Sigmoid colon (tissue), 7 donors: ENCODE data around the gene VPS35L. TPM values are rescaled to one million over a fixed set of nuclear protein-coding genes. Genes with fewer than 3 reads are reported as not detected.
"Not testable (repeated sequence)": the region's sequence is repeated elsewhere in the genome, so short reads cannot be mapped to it uniquely, and the experiment has no call there.

Experiments
- DNase-seq: peaks from one replicate; pipeline ENCODE4 v3.0.0-alpha.2; 2019
- H3K27ac ChIP-seq, 4 donors: fragments of 200-600 bp; sonication (generic); one replicate each; pipeline ENCODE4 v1.5.1; 2016 to 2019; ENCODE audit warnings: mild to moderate bottlenecking in 1 of 4
- H3K27me3 ChIP-seq, 3 donors: fragments of 200-600 bp; sonication (generic); one replicate each; pipeline ENCODE4 v1.5.1; 2019; ENCODE audit warnings: mild to moderate bottlenecking in 1 of 3
- H3K36me3 ChIP-seq, 4 donors: fragments of 200-600 bp; sonication (generic); one replicate each; pipeline ENCODE4 v1.5.1; 2016 to 2019
- H3K4me1 ChIP-seq, 4 donors: fragments of 200-600 bp; sonication (generic); one replicate each; pipeline ENCODE4 v1.5.1; 2017 to 2019
- H3K4me3 ChIP-seq, 4 donors: fragments of 200-600 bp; sonication (generic); one replicate each; pipeline ENCODE4 v1.5.1; 2017 to 2019; ENCODE audit warnings: mild to moderate bottlenecking in 2 of 4, moderate library complexity in 1 of 4
- H3K9me3 ChIP-seq, 4 donors: fragments of 200-600 bp in 3 of 4; sonication (generic) in 3 of 4; one replicate each; pipeline versions ENCODE4 v1.5.1 to v1.6.1; 2013 to 2019
- EP300 ChIP-seq, 4 donors: sonication (generic); formaldehyde crosslinking; IDR thresholded peaks; one replicate each; pipeline ENCODE4 v1.6.1; 2017; ENCODE audit warnings: antibody characterized with exemption in 4 of 4
- POLR2A ChIP-seq, 2 donors: fragments of 450-650 bp; IDR thresholded peaks; one replicate each; pipeline ENCODE4 v1.6.1; 2016; ENCODE audit warnings: antibody characterized with exemption in 2 of 2, mild to moderate bottlenecking in 2 of 2, moderate library complexity in 2 of 2
- POLR2AphosphoS5 ChIP-seq, 4 donors: sonication (generic); formaldehyde crosslinking; IDR thresholded peaks; one replicate each; pipeline ENCODE4 v1.6.1; 2017; ENCODE audit warnings: antibody characterized with exemption in 4 of 4
- WGBS, 2 donors: extraction: QIAGEN DNeasy Blood & Tissue Kit; methylation state at CpG; one replicate each; pipeline ENCODE4 v1.1.7; 2013; 5-methylcytosine and 5-hydroxymethylcytosine counted together
- intact Hi-C: fragments of 100-400 bp; cut with DNase I; formaldehyde crosslinking; loops from one replicate; pipeline ENCODE4 v1.15.1; 2023
- polyA plus RNA-seq, 3 donors: library from polyadenylated mRNA; stranded (reverse); fragments of 200-250 nt; gene quantifications; one replicate each; pipeline ENCODE4 v1.2.3, GENCODE V29; 2013
- total RNA-seq, 4 donors: library from RNA; depleted of rRNA; stranded (reverse); fragments of >200 nt; gene quantifications; one replicate each; pipeline ENCODE4 v1.1.0, GENCODE V29; 2016
- TF ChIP-seq, protein P1 (sequence below), 4 experiments: fragments of 450-650 bp in 3 of 4; fragments of 200-600 bp in 1 of 4; IDR thresholded peaks; one replicate each; pipeline ENCODE4 v1.5.1; 2016 to 2019; ENCODE audit warnings: antibody characterized with exemption in 4 of 4, mild to moderate bottlenecking in 3 of 4, moderate library complexity in 2 of 4
- donor health status: healthy with polysubstance abuse.
- donor health status: Bipolar disorder and iron deficiency.
- donor health status: healthy.

Gene VPS35L
- total and polyA plus RNA-seq, 7 donors, result 21.6 to 53.7 (median 41.8) TPM

DNA sequence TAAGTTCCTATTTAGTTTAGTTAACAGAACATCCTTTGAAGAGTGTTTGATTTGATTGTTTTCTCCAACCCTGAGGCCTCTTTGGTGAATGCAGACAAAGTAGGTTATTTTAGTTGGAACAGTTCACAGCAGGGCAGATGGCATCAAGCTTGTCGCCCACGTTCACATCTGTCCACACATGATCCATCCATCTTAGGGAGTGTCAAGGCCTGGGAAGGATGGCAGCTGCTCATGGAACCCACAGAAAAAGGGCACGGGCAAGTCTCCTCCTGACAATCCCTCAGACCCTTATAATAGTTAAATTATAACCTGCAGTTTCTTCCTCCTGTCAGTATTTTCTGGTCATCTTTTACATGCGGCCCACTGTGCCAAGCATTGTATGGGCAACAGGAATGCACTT is 102.3 kb downstream of the VPS35L start:
- H3K27ac ChIP-seq, result no peak overlapping the region
- no peaks in the 10 kb centered on the region for H3K4me1 ChIP-seq
- H3K27me3 ChIP-seq, result no peaks in the 10 kb centered on the region
- WGBS, 2 donors, result 95 to 96% methylated on average over 4 of the region's 4 CpGs
- peaks cover 10 to 79% (median 27%) of the 10 kb centered on the region in 4 donors for H3K36me3 ChIP-seq
- H3K4me3 ChIP-seq, result no peak overlapping the region
- no peak for DNase-seq
- intact Hi-C loops, result no loop called here
- no peaks in the 10 kb centered on the region for H3K9me3 ChIP-seq
- TF ChIP-seq POLR2AphosphoS5 (IDR thresholded peaks at IDR 0.05), result no peak
- TF ChIP-seq, protein P1, sequence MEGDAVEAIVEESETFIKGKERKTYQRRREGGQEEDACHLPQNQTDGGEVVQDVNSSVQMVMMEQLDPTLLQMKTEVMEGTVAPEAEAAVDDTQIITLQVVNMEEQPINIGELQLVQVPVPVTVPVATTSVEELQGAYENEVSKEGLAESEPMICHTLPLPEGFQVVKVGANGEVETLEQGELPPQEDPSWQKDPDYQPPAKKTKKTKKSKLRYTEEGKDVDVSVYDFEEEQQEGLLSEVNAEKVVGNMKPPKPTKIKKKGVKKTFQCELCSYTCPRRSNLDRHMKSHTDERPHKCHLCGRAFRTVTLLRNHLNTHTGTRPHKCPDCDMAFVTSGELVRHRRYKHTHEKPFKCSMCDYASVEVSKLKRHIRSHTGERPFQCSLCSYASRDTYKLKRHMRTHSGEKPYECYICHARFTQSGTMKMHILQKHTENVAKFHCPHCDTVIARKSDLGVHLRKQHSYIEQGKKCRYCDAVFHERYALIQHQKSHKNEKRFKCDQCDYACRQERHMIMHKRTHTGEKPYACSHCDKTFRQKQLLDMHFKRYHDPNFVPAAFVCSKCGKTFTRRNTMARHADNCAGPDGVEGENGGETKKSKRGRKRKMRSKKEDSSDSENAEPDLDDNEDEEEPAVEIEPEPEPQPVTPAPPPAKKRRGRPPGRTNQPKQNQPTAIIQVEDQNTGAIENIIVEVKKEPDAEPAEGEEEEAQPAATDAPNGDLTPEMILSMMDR (IDR thresholded peaks at IDR 0.05), result no peak

DNA sequence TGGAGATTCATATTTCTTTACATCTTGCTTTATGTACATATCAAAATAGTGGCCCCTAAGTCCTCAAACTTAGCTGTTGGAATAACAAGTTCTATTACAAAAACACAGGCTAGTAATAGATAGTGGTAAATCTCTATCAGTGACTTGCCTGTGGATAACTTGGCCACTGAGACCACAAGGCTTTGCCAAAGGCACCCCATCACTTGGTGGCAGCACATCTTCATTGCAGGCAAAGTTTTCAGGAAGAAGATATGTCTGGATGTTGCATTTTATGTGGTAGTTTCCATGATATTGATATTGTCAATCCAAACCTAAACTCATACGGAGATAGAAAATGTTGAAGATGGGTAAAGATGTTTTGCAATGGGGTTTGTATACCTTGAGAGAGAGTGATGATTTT is 104.1 kb downstream of the VPS35L start:
- Histone ChIP-seq H3K9me3 (no peaks in the 10 kb centered on the region), H3K4me3 (no peak overlapping the region), H3K27ac (no peak overlapping the region), H3K36me3 (peaks cover 0 to 62% (median 10%) of the 10 kb centered on the region in 4 donors), H3K4me1 (no peaks in the 10 kb centered on the region), H3K27me3 (no peaks in the 10 kb centered on the region)
- no peak for DNase-seq
- intact Hi-C loops, result no loop called here
- TF ChIP-seq POLR2A (IDR thresholded peaks at IDR 0.05), result no peak
- no peak for TF ChIP-seq POLR2AphosphoS5 (IDR thresholded peaks at IDR 0.05)
- no peak for TF ChIP-seq EP300 (IDR thresholded peaks at IDR 0.05)
- TF ChIP-seq, protein P1 (IDR thresholded peaks at IDR 0.05), result no peak
- 93 to 96% methylated on average over 1 of the region's 1 CpG for WGBS, 2 donors

GRCh38 chr16:19660432-19660831 is 104.9 kb downstream of the VPS35L start:
- intact Hi-C loops, result no loop called here
- H3K9me3 ChIP-seq, result no peaks in the 10 kb centered on the region

GRCh38 chr16:19662351-19662750 is 106.8 kb downstream of the VPS35L start:
- peaks cover 0 to 5% (median 0%) of the 10 kb centered on the region in 4 donors for H3K4me1 ChIP-seq
- TF ChIP-seq POLR2A (IDR thresholded peaks at IDR 0.05) (no peak), EP300 (IDR thresholded peaks at IDR 0.05) (no peak), POLR2AphosphoS5 (IDR thresholded peaks at IDR 0.05) (no peak)
- TF ChIP-seq, protein P1 (IDR thresholded peaks at IDR 0.05), result no peak
- intact Hi-C loops, result no loop called here

More at GRCh38 chr16:19660432-19660831, 104.9 kb downstream of the VPS35L start:
- no peak overlapping the region for H3K4me3 ChIP-seq
- H3K27ac ChIP-seq, result no peak overlapping the region
- DNase-seq, result no peak
- peaks cover 0 to 57% (median 7%) of the 10 kb centered on the region in 4 donors for H3K36me3 ChIP-seq
- WGBS, 2 donors, result 89 to 91% methylated on average over 1 of the region's 1 CpG
- H3K27me3 ChIP-seq, result no peaks in the 10 kb centered on the region
- no peak for TF ChIP-seq POLR2A (IDR thresholded peaks at IDR 0.05)
- TF ChIP-seq EP300 (IDR thresholded peaks at IDR 0.05), result no peak
- no peak for TF ChIP-seq POLR2AphosphoS5 (IDR thresholded peaks at IDR 0.05)
- TF ChIP-seq, protein P1 (IDR thresholded peaks at IDR 0.05), result no peak
- H3K4me1 ChIP-seq, result no peaks in the 10 kb centered on the region

GRCh38 chr16:19664166-19664565 is 108.7 kb downstream of the VPS35L start:
- WGBS, 2 donors, result 96 to 98% methylated on average over 6 of the region's 6 CpGs
- Histone ChIP-seq H3K4me1 (peaks cover 0 to 5% (median 0%) of the 10 kb centered on the region in 4 donors), H3K9me3 (no peaks in the 10 kb centered on the region), H3K4me3 (no peak overlapping the region), H3K36me3 (peaks cover 0 to 29% (median 6%) of the 10 kb centered on the region in 4 donors), H3K27me3 (no peaks in the 10 kb centered on the region), H3K27ac (no peak overlapping the region)
- DNase-seq, result no peak
- no peak for TF ChIP-seq POLR2A (IDR thresholded peaks at IDR 0.05)
- no peak for TF ChIP-seq EP300 (IDR thresholded peaks at IDR 0.05)
- TF ChIP-seq POLR2AphosphoS5 (IDR thresholded peaks at IDR 0.05), result no peak
- intact Hi-C loops, result no loop called here

More at GRCh38 chr16:19662351-19662750, 106.8 kb downstream of the VPS35L start:
- no peak for DNase-seq
- Histone ChIP-seq H3K36me3 (peaks cover 0 to 40% (median 7%) of the 10 kb centered on the region in 4 donors), H3K27me3 (no peaks in the 10 kb centered on the region), H3K4me3 (no peak overlapping the region), H3K27ac (no peak overlapping the region), H3K9me3 (no peaks in the 10 kb centered on the region)
- WGBS, 2 donors, result 84 to 88% methylated on average over 7 of the region's 7 CpGs

DNA sequence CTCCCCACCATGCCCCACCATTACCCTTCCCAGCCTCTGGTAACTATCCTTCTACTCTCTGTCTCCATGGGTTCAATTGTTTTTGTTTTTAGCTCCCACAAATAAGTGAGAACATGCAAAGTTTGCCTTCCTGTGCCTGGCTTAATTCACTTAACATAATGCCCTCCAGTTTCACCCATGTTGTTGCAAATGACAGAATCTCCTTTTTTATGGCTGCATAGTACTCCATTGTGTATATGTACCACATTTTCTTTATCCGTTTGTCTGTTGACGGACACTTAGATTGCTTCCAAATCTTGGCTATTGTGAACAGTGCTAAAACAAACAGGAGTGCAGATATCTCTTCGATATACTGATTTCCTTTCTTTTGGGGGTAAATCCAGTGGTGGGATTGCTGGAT is 109.8 kb downstream of the VPS35L start:
- H3K4me1 ChIP-seq, H3K27me3 ChIP-seq, H3K27ac ChIP-seq, H3K9me3 ChIP-seq, DNase-seq, intact Hi-C loops, H3K4me3 ChIP-seq: not testable (repeated sequence)
- H3K36me3 ChIP-seq, result peaks cover 4 to 40% (median 14%) of the 10 kb centered on the region in 4 donors
- 97% methylated on average over 3 of the region's 3 CpGs for WGBS, 2 donors
